GM19023 (cell line): ENCODE results near the gene PEPD.

Experiments used
- ATAC-seq: cut with Tn5 transposase; IDR thresholded peaks from one replicate; pipeline ENCODE4 v1.9.1; 2021; ENCODE audit warnings: mild to moderate bottlenecking, moderate library complexity; ENCODE audit not compliant: unreplicated experiment

The PEPD gene

DNA sequence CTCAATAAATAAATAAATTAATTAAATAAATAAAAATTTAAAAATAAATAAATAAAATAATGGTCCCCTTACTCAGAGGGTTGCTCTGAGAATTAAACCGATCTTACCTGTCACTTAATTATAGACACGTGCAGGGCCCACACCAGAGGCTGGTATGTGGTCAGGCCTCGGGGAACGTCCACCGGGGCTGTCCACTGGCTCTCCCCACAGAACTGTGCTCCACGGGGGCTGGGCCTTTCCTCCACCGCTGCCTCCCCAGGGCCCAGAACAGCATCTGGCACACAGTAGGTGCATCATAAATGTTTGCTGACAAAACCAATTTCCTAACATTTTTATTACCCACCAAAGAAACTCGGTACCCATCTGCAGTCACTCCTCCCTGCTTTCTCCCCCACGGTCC lies 78.9 kb downstream of the PEPD start:
- ATAC-seq: no peak

DNA sequence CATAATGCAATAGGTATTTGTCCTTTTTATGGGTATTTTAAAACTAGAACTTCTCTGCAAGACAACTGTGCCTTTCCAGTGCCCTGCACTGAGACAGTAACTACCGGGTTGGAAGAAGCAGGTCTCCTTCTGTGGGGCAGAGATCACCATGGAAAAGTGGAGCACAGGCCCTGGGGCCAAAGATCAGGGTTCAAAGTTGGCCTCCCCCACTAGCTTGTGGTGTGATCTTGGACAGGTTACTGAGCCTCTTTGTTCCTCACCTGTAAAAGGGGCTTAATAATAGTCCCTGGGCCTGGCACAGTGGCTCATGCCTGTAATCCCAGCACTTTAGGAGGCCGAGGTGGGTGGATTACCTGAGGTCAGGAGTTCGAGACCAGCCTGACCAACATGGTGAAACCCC lies 79.8 kb downstream of the PEPD start:
- ATAC-seq: no peak

DNA sequence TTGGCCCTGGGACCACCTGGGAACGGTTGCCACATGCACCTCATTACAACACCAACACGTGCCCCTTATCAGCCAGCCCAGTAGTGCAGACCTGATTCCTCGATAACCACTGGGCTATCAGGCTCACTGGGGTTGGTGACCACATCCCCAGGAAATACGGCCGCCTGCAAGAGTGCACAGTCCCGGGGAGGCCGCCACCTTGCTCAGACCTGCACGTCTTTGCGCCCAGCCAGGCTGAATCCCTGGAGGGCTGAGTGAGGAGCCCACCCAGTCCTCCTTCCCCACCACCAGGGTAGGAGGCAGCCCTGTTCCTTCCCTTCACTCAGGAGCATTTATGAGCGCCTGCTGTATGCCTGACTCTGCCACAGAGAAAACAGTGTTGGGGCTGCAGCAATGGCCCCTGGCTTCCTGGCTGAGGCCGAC lies 80.3 kb downstream of the PEPD start:
- no peak for ATAC-seq

DNA sequence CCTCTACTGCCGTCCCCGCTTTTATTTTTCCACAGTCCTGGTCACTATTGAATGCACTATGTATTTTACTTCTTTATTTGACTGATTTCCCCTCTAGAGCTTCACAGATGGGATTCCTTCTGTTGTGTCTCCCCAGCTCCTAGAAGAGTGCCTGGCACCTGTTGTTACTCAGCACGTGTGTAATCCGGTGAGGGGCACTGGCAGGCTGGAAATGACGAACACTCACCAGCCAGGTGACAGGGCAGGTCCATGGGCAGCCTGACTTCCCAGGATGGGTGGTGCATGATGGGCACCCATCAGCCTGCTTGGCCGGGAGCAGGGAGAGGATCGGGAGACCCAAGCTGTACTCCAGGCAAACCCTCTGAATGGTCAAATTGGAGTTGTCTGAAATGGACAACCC lies 80.9 kb downstream of the PEPD start:
- ATAC-seq: no peak

DNA sequence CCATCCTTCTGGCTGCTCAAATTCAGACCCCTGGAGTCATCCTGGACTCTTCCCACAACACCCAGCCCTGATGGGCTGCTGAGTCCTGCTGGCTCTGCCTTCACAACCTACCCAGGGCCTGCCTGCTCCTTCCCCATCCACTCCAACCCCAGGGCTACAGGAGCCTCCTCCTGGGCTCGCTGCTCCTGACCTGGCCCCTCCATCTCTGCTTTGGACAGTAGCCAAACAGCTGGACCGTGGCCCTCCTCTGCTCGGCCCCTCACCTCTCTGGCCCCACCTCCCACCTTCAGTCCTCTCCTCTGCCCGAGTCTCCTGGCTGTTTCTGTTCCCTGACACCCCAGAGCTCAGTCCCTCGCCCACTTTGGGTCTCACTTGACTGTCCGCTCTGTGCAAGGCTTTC lies 81.3 kb downstream of the PEPD start:
- no peak for ATAC-seq

GRCh38 chr19:33438987-33439781 lies 82.4 kb downstream of the PEPD start:
- no peak for ATAC-seq

DNA sequence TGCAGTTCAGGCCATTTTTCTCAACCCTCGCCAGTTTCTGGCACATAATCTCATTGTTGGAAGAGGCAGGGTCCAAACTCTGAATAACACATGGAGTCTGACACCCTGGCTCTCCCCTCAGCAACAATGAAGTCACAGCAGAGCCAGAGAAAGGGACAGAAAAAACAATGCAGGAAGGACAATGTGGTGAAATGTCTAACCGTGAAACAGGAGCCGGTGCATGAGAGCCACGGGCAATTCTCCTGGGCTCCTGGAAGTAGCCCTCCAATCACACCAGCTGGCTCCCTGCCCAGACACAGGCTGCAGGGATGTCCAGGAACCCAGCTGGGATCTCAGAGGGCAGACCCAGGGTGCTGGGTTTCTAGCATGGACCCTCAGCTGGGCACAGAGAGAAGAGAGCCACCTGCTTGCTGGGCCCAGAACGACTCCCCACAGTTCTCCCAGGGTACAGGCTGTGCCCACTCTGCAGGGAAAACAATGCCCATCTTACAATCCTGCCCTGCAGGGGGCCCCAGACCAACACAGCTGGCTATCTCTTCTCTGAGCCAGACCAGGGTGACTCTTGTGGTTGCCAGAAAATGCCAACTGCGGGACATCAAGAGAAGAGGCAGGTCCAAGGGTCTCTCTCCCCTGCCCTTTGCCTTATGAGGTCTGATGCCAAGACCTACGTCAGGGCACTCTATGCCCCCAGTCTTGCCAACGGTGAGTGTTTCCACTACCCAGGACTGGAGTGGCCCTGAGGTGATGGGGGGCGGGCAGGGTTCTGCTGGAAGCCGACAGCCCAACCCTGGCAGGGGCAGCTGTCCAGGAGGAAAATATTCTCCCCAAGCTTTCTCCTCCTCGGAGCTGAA lies 83.5 kb downstream of the PEPD start:
- ATAC-seq: no peak

- ATAC-seq: no peak
Measured at GRCh38 chr19:33437393-33437820, 84.2 kb downstream of the PEPD start.

- ATAC-seq: no peak
Measured at GRCh38 chr19:33436360-33437345, 84.9 kb downstream of the PEPD start.

- ATAC-seq: no peak
Measured at GRCh38 chr19:33435706-33436359, 85.8 kb downstream of the PEPD start.

- ATAC-seq: no peak
Measured at GRCh38 chr19:33434886-33435705, 86.5 kb downstream of the PEPD start.

- no peak for ATAC-seq
Measured at GRCh38 chr19:33434069-33434885, 87.3 kb downstream of the PEPD start.

DNA sequence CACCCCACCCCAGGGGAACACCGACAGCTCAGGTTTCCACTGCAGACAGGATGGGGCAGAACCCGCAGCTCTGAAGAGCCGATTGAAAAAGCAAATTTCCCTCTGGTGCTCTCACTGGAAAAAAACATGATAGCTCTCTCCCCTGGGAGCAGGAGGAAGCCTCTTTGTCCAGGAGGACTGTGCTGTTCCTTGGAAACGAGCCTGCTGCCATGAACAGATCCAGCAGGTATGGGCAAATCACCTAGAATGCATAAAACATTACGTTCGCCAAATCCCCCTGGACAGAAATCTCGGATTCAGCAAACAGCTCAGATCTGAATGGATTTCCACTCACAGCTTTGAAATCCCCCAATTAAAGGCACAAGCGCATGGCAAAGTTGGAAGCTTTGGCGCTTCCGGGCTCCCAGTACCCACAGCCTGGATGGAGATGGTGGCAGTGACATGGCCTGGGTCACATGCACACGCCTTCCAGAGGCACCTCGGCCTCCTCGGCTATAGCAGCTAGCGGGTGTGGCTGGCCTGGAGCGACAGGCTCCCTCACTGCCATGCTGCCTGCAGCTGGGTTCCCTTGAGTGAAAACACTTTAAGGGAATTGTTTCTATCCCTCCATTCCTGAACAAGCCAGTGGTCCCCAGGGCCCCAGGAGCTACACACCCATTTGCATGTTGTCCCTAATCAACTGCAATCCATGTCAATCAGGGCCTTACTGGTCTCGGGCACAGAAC lies 89.0 kb downstream of the PEPD start:
- ATAC-seq: no peak

- no peak for ATAC-seq
Measured at GRCh38 chr19:33432015-33432414, 89.6 kb downstream of the PEPD start.

- peak; percentile 63 for ATAC-seq
Measured at GRCh38 chr19:33430674-33431277, 90.8 kb downstream of the PEPD start.

- no peak for ATAC-seq
Measured at GRCh38 chr19:33429891-33430673, 91.5 kb downstream of the PEPD start.

GRCh38 chr19:33428627-33429125 lies 92.9 kb downstream of the PEPD start:
- no peak for ATAC-seq
